Vagina (tissue), 2 donors: ENCODE measurements around the gene SLC4A1AP. TPM values are rescaled to one million over a fixed set of nuclear protein-coding genes. Genes with fewer than 3 reads are reported as not detected.
A peak's percentile ranks its signal among the peaks of the same experiment; 100 is the strongest.

Source experiments
- DNase-seq, 2 donors: peaks; one replicate each; pipeline ENCODE4 v3.0.0-alpha.2; 2017; ENCODE audit errors: extremely low spot score in 2 of 2
- H3K27ac ChIP-seq: fragments of 200-600 bp; sonication (generic); one replicate; pipeline ENCODE4 v1.5.1; 2019
- H3K27me3 ChIP-seq: fragments of 200-600 bp; sonication (generic); one replicate; pipeline ENCODE4 v1.5.1; 2019
- H3K36me3 ChIP-seq, 2 donors: fragments of 200-600 bp; sonication (generic); one replicate each; pipeline ENCODE4 v1.5.1; 2017 to 2019
- H3K4me1 ChIP-seq: fragments of 200-600 bp; sonication (generic); one replicate; pipeline ENCODE4 v1.5.1; 2019
- H3K4me3 ChIP-seq, 2 donors: fragments of 200-600 bp; sonication (generic); 1 replicate in 1 of 2; 2 replicates in 1 of 2; pipeline ENCODE4 v1.5.1; 2016 to 2019
- H3K9me3 ChIP-seq: fragments of 200-600 bp; sonication (generic); one replicate; pipeline ENCODE4 v1.5.1; 2019
- POLR2A ChIP-seq, 2 donors: fragments of 450-650 bp; IDR thresholded peaks; one replicate each; pipeline ENCODE4 v1.6.1; 2017; ENCODE audit warnings: antibody characterized with exemption in 2 of 2, mild to moderate bottlenecking in 2 of 2, moderate library complexity in 2 of 2
- POLR2AphosphoS5 ChIP-seq, 2 donors: sonication (generic); formaldehyde crosslinking; IDR thresholded peaks; one replicate each; pipeline ENCODE4 v1.9.0; 2017; ENCODE audit warnings: antibody characterized with exemption in 2 of 2, mild to moderate bottlenecking in 2 of 2, low read depth in 1 of 2; ENCODE audit not compliant: insufficient read depth in 1 of 2
- intact Hi-C: fragments of 100-400 bp; cut with DNase I; formaldehyde crosslinking; loops from one replicate; pipeline ENCODE4 v1.15.1; 2023
- total RNA-seq: library from RNA; depleted of rRNA; stranded (reverse); fragments of >200 nt; gene quantifications from one replicate; pipeline ENCODE4 v1.2.3, GENCODE V29; 2016
- TF ChIP-seq, protein P1 (sequence below), 3 experiments: fragments of 450-650 bp in 2 of 3; fragments of 200-600 bp in 1 of 3; sonication (generic) in 1 of 3; IDR thresholded peaks; one replicate each; pipeline ENCODE4 v1.5.1; 2017 to 2019; ENCODE audit warnings: antibody characterized with exemption in 3 of 3, mild to moderate bottlenecking in 2 of 3, moderate library complexity in 2 of 3

The SLC4A1AP gene
- total RNA-seq, 1 donor from 2014 or later: 21.9 TPM

GRCh38 chr2:27727257-27727656, 63.6 kb downstream of the SLC4A1AP start:
- Histone ChIP-seq H3K27ac (no peak overlapping the region), H3K4me1 (peaks cover 31% of the 10 kb centered on the region)

GRCh38 chr2:27728081-27728858, 64.6 kb downstream of the SLC4A1AP start:
- Histone ChIP-seq H3K27ac (peak overlapping the region; percentile 15), H3K4me3 (no peak overlapping the region), H3K9me3 (no peaks in the 10 kb centered on the region), H3K27me3 (no peaks in the 10 kb centered on the region), H3K4me1 (peaks cover 31% of the 10 kb centered on the region), H3K36me3 (no peaks in the 10 kb centered on the region)
- DNase-seq: no peak
- intact Hi-C loops: no loop called here
- TF ChIP-seq, protein P1, sequence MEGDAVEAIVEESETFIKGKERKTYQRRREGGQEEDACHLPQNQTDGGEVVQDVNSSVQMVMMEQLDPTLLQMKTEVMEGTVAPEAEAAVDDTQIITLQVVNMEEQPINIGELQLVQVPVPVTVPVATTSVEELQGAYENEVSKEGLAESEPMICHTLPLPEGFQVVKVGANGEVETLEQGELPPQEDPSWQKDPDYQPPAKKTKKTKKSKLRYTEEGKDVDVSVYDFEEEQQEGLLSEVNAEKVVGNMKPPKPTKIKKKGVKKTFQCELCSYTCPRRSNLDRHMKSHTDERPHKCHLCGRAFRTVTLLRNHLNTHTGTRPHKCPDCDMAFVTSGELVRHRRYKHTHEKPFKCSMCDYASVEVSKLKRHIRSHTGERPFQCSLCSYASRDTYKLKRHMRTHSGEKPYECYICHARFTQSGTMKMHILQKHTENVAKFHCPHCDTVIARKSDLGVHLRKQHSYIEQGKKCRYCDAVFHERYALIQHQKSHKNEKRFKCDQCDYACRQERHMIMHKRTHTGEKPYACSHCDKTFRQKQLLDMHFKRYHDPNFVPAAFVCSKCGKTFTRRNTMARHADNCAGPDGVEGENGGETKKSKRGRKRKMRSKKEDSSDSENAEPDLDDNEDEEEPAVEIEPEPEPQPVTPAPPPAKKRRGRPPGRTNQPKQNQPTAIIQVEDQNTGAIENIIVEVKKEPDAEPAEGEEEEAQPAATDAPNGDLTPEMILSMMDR (IDR thresholded peaks at IDR 0.05): no peak
- TF ChIP-seq POLR2A (IDR thresholded peaks at IDR 0.05): no peak
- no peak for TF ChIP-seq POLR2AphosphoS5 (IDR thresholded peaks at IDR 0.05; ENCODE audit: insufficient read depth in 1 of 2, low read depth in 1 of 2)

More at GRCh38 chr2:27727257-27727656, 63.6 kb downstream of the SLC4A1AP start:
- Histone ChIP-seq H3K36me3 (no peaks in the 10 kb centered on the region), H3K27me3 (no peaks in the 10 kb centered on the region), H3K9me3 (no peaks in the 10 kb centered on the region), H3K4me3 (no peak overlapping the region)
- TF ChIP-seq, protein P1 (IDR thresholded peaks at IDR 0.05): no peak
- TF ChIP-seq POLR2AphosphoS5 (IDR thresholded peaks at IDR 0.05; ENCODE audit: insufficient read depth in 1 of 2, low read depth in 1 of 2) (no peak), POLR2A (IDR thresholded peaks at IDR 0.05) (no peak)
- no peak for DNase-seq
- intact Hi-C loops: no loop called here

DNA sequence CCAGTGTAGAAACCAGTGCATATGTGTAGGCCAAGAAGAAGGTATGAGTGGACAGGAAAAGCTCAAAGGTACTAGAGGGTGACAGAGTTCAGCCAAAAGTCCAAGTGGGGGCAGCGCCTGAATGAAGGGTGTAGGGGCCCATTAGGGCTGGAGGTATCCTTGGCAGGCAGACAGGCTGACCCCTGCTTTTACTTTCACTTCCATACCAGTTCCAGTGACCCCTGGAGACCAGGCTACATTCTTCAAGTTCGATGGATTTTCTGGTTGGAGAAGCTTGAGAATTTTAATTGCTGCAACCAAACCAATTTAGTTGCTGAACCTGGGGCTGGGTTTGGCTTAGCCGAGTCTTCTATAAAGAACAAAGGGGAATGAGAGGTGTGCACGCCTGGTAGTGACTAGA, 65.5 kb downstream of the SLC4A1AP start:
- Histone ChIP-seq H3K4me3 (no peak overlapping the region), H3K27ac (peak overlapping the region; percentile 15), H3K9me3 (no peaks in the 10 kb centered on the region), H3K27me3 (no peaks in the 10 kb centered on the region), H3K4me1 (peaks cover 22% of the 10 kb centered on the region), H3K36me3 (no peaks in the 10 kb centered on the region)
- no peak for DNase-seq
- TF ChIP-seq POLR2A (IDR thresholded peaks at IDR 0.05) (no peak), POLR2AphosphoS5 (IDR thresholded peaks at IDR 0.05; ENCODE audit: insufficient read depth in 1 of 2, low read depth in 1 of 2) (no peak)
- TF ChIP-seq, protein P1 (IDR thresholded peaks at IDR 0.05): no peak
- intact Hi-C loops: no loop called here

- Histone ChIP-seq H3K27me3 (no peaks in the 10 kb centered on the region), H3K27ac (peak overlapping the region; percentile 53), H3K9me3 (no peaks in the 10 kb centered on the region), H3K4me1 (peaks cover 22% of the 10 kb centered on the region), H3K36me3 (no peaks in the 10 kb centered on the region), H3K4me3 (no peak overlapping the region)
- TF ChIP-seq POLR2AphosphoS5 (IDR thresholded peaks at IDR 0.05; ENCODE audit: insufficient read depth in 1 of 2, low read depth in 1 of 2) (no peak), POLR2A (IDR thresholded peaks at IDR 0.05) (no peak)
- TF ChIP-seq, protein P1 (IDR thresholded peaks at IDR 0.05): no peak
- DNase-seq: no peak
- intact Hi-C loops: no loop called here
Measured at GRCh38 chr2:27729614-27730013, 65.9 kb downstream of the SLC4A1AP start.

DNA sequence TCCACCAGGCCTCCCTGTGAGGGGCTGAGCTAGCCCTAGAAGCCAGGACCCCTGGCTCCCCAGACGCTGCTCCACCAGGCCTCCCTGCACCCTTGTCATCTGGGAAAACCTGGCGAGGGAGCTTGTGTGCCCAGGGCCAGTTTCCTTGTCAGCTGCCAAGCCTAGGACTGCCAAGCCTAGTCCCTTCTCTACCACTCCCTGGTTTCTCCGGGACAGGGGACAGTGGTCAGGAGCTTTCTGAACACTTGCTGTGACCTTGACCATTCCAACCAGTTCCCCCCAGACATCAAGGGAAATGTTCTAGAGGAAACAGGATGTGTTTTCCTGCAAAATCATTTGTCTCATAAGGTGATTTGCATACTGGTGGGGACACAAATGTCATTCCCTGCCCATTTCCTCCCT, 66.6 kb downstream of the SLC4A1AP start:
- H3K27ac ChIP-seq: peak overlapping the region; percentile 53
- no peaks in the 10 kb centered on the region for H3K36me3 ChIP-seq
- H3K4me3 ChIP-seq: no peak overlapping the region
- DNase-seq: no peak
- intact Hi-C loops: no loop called here
- no peaks in the 10 kb centered on the region for H3K27me3 ChIP-seq
- H3K4me1 ChIP-seq: peaks cover 26% of the 10 kb centered on the region
- TF ChIP-seq POLR2AphosphoS5 (IDR thresholded peaks at IDR 0.05; ENCODE audit: insufficient read depth in 1 of 2, low read depth in 1 of 2): no peak
- TF ChIP-seq, protein P1 (IDR thresholded peaks at IDR 0.05): no peak
- TF ChIP-seq POLR2A (IDR thresholded peaks at IDR 0.05): no peak
- no peaks in the 10 kb centered on the region for H3K9me3 ChIP-seq
